ENCODE data around the gene JADE2.

GRCh38 chr5:134577796-134578577 lies 52.5 kb downstream of the JADE2 start:
- TF ChIP-seq GATA2 (IDR thresholded peaks at IDR 0.05; ENCODE audit: low read depth, low read length): no peak
- no peak for TF ChIP-seq GATA3 (IDR thresholded peaks at IDR 0.05; ENCODE audit: low read depth, low read length)
